HG03097 (cell line): Measurements from ENCODE around the gene ACSL4.
"Not testable (repeated sequence)": the region's sequence is repeated elsewhere in the genome, so short reads cannot be mapped to it uniquely, and the experiment has no call there.

ENCODE experiments used
- ATAC-seq: cut with Tn5 transposase; IDR thresholded peaks from one replicate; pipeline ENCODE4 v1.9.1; 2021; ENCODE audit not compliant: unreplicated experiment, low FRiP score

The ACSL4 gene

DNA sequence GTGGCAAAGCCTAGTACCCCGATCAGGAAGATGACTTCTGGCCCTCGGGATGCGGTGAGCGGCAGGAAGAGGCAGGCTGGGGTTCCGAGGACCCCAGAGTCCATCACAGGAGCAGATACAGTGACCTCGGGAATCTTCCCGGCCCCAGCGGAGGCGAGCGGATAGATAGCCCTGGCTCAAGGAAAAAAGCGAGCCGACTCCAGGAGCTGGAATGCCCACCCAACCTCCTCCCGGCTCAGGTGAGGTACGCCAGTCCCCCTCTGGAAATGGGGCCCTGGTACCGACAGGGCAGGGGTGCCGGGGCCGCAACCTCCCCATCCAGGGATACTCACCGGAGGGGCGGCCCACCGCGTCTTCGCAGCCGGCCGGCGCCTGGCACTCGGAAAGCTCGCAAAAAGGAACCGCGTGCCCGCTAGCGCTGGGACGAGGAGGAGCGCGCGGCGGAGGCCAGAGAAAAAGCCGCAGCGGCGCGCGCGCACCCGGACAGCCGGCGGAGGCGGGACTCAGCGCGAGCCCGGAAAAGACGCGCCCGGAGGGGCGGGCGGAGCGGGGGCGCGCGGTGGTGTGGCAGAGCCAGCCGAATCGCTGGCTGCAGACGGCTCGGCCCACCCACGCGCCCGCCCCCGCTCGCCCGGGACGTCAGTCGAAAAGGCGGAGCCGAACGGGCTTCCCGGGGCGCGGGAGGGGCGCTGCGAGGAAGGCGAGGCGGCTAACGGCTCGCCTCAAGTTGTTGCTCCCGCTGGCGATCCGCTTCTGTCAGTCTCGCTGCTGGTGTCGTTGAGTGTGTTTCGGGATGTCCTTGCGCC, at the start of gene ACSL4:
ACSL4 (minus strand) TSS at position 451 of the 806 bp plus-strand sequence. CDS start 49,894 bp downstream, outside the sequence.
- peak; percentile 69 for ATAC-seq

DNA sequence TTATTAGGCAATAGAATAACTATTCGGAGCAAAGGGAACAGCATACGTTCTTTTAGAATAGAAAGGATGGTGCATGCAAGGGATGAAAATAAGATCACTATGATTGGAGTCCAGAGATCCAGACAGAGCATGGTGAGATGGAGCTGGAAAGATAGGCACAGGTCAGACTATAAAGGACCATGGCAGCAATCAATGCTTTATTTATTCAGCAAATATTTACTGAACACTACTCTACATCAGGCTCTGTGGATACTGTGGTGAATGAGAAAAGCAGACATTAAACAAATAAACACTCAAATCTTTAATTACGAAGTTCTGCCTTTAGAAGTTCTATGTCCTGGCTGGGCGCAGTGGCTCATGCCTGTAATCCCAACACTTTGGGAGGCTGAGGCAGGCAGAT, 44.7 kb upstream of the ACSL4 start:
- ATAC-seq = no peak

DNA sequence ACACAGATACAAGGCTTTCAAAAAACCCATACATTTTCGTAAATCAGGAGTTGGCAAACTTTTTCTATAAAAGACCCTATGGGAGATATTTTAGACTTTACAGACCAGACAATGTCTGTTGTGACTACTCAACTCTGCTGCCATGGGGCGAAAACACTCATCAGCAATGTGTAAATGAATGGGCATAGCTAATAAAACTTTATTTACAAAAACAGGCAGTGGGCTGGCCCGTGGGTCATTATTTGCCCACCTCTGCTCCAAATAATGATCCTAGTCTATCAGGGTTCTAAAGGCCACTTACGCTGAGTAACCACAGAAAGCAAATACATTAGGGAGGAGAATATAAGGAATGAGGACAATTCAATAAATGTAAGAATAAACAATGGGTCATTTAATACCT, 43.9 kb upstream of the ACSL4 start:
- ATAC-seq = no peak

DNA sequence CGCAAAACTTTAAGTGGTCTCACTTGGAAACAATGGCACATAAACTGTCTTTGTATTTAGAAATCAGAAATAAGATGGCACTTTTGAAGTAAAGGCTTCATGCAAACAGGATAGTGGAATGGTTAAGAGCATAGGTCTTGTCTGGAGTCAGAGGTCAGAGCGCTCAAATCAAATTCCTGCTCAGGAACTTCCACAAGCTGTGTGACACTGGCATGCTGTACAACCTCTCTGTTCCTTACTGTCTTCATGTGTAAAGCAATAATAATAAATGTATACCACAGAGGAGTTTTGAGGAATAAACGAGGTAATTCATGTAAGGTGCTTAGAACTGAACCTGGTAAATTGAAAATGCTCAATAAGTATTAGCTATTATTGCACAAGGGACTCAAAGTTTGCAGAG, 43.4 kb upstream of the ACSL4 start:
- ATAC-seq = no peak

DNA sequence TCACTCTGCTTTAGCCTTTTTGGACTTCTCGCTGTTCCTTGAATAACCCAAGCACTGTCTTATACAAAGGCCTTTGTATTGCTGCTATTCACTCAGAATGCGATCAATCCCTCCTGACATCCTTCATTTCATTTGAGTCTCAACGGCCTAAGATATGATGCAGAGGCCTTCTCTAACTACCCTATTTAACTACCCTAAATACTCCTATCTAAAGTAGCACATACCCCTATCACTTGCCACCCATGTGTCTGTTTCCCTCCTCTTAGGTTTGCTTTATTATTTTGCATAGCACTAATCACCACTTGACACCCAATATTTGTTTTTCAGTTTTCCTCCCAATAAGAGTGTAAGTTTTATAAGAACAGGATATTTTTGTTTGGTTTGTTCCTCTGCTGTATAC, 42.3 kb upstream of the ACSL4 start:
- no peak for ATAC-seq

DNA sequence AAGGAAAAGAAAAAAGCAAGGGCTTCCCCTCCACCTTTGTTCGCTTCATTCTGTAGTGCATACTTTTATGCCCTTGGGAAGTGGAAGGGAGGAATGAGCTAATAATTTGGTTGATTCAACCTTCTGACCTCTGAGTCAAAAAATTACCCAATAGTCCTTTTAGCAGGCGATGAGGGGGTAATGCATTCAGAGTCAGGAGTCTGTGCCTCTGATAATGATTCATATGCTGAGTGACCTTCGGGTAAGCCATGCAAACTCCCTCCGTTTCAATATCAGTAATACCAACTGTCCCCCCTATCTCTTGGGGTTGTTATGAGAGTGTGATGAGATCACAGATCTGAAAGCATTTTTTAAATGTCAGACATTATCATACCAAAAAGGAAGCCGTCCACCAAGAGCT, 41.6 kb upstream of the ACSL4 start:
- ATAC-seq = peak; percentile 99

DNA sequence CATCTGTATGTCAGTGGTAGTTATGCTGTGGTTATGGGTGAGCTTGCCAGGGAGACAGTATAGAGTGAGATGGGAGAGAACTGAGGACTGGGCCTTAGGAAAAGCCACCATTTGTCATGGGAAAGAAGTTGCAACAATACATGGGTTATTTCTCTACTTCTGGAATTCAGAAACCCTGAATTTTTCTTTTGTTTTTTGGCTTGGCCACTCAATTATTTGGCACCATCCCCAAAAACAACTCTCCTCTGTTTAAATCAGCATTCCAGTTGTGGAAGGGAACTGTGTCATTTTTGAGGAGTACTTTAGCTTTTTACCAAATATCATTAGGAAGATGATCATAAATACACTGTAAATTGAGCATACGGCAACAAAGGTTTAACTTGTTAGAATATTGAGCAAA, 41.1 kb upstream of the ACSL4 start:
- no peak for ATAC-seq

DNA sequence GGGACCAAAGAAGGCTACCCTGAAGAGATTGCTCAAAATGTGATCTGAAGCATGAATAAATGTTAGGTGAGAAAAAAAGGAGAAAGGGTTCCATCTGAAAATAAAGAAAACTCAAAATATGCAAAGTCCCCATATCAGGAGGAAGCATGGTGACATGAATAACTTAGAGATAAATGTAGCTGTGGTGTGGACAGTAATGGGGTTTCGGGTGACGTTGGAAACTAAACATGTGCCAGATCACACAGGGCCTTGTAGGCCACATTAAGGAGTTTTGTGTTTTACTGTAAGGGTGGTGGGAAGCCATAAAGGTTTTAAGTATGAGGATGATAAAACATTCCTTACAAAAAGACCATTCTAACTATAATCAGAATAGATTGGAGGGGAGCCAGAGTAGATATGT, 40.3 kb upstream of the ACSL4 start:
- no peak for ATAC-seq

DNA sequence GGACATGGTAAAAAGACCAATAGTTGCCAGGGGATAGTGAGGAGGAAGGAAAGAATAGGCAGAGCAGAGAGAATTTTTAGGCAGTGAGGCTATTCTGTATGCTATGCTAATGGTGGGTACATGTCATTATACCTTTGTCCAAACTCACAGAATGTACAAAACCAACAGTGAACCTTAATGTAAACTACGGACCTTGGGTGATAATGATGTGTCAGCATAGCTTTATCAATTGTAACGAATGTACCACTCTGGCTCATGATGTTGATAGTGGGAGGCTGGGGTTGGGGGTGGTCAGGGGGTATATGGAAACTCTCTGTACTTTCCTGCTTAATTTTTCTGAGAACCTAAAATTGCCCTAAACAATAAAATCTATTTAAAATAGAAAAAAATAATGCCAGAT, 37.7 kb upstream of the ACSL4 start:
- no peak for ATAC-seq

DNA sequence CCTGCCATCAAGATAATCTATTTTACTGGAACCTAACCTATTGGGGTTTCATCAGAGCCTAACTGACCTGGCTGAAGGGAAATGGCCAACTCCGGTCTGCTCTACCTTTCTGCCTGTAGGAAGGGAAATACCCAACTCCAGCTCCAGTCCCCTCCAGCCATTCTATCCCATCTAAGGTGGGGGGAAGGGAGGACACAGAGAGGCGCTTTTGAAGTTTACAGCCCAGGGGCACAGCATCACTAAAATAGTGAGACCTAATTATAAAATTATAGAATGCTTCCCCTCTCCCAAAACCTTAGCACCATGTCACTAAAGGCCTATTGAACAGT, 27.8 kb upstream of the ACSL4 start:
- ATAC-seq = no peak

DNA sequence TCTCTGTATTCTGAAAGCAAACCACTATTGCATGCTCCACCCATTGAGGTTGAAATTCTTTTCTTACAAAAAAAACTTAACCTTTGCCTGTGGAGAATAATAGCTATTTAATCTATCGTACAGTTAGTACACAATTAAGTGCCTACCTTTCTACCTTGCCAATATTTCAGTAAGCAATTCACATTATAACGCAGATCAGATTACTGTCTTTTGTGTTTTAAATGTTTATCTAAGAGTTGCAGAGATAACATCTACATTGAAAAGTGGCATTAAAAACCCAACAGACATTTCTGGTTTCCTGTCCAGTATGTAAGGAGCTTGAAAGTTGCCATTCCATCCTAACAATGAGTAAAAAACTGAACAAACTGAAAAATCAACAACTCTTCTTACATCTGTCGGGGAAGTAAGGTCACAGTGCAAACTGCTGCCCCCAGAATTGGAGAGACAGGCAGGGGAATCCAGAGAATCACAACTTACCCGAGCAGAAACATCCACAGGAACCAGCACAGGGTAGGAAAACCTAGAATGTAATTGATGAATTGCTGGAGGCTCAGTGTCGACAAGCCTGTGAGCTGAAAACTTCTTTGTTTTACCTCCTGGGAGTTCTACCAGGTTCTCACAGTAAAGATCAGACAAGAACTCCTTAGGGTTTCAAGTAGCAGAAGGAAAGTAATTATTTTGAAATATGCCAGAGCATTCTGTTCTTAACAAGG, 27.3 kb upstream of the ACSL4 start:
- ATAC-seq = no peak

DNA sequence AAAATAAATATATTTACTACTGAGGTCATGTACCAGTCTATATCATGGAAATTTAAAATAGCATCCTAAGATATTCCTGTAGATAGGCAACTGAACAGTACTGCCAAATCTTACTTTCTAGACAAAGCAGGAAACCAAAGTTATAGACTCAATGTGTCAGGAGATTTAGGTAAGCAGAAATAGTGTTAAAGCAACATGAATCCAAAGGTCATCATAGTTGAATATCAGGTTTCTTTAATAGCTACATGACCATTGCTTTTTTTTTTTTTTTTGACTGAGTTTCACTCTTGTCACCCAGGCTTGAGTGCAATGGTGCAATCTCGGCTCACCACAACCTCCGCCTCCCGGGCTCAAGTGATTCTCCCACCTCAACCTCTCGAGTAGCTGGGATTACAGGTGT, 20.2 kb upstream of the ACSL4 start:
- no peak for ATAC-seq

DNA sequence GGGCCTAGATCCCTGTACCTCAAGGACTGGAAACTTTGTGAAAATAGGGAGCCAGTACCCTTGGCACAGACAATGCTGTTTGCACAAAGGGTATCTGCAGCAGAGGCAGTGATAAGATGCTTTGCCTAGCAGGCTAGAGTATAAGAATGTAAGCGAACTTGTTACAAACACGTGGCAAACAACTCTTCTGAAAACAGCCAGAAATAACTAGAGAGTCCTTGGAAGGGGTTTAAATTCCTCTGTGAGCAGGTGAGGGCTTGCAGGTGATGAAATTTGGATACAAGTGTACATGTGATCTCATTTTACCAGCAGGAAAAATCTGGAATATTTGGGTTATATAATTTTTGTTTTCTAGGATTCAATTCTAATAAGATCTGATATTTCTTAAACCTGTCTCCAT, 18.6 kb upstream of the ACSL4 start:
- no peak for ATAC-seq

DNA sequence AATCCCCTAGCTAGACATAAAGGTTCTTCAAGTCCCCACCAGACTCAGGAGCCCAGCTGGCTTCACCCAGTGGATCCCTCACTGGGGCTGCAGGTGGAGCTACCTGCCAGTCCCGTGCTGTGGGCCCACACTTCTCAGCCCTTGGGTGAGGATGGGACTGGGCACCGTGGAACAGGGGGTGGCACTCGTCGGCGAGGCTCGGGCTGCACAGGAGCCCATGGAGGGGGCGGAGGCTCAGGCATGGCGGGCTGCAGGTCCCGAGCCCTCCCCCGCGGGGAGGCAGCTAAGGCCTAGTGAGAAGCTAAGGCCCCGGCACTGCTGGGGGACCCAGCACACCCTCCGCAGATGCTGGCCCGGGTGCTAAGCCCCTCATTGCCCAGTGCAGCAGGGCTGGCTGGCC, 16.1 kb upstream of the ACSL4 start:
- ATAC-seq = no peak

DNA sequence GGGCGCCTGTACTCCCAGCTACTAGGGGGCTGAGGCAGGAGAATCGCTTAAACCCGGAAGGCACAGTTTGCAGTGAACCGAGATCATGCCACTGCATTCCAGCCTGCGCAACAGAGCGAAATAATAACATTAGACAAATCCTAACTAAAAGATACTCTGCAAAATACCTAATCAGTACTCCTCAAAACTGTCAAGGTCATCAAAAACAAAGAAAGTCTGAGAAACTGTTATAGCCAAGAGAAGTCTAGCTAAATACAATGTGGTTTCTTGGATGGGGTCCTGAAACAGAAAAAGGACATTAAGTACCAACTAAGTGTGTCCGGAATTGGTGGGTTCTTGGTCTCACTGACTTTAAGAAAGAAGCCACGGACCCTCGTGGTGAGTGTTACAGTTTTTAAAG, 14.6 kb upstream of the ACSL4 start:
- no peak for ATAC-seq

DNA sequence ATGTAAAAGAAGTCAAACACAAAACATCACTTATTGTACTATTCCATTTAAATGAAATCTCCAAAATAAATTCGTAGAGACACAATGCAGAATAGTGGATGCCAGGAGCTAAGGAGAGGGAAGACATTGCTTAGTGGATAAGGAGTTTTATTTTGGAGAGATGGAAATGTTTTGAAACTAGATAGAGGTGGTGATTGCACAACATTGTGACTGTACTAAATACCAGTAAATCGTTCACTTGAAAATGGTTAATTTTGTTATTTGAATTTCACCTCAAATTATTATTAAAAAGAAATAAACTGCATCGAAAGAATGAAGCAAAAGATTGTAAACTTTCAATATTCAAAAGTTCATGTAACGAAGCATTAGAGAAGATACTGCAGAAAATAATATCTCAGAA, 9.7 kb upstream of the ACSL4 start:
- no peak for ATAC-seq

DNA sequence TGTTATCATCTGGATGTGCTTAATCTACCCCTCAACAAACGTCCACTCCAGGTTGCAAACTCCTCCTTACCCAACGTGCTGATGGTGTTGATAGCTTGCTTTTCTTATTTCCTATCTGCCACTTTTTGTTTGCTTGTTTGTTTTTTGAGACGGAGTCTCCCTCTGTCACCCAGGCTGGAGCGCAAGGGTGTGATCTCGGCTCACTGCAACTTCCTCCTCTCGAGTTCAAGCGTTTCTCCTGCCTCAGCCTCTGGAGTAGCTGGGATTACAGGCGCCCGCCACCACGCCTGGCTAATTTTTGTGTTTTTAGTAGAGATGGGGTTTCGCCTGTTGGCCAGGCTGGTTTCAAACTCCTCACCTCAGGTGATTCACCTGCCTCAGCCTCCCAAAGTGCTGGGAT, 7.8 kb upstream of the ACSL4 start:
- not testable (repeated sequence) for ATAC-seq

DNA sequence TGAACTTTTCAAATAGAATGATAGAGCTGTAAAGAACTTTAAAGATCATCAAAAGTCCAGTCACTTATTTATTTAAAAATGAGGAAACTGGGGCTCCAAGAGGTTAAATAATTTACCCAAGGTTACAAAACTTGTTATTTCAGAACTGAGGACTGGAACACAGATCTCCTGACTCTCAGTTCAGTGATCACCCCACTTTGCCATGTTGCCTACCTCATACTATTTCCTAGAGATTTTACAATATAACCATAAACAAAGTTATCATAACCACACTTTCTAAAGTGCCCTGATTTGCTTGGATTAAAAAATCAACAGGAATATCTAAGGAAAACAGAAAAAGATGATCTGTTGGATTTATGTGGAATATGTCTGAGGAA, 7.4 kb upstream of the ACSL4 start:
- ATAC-seq = no peak

DNA sequence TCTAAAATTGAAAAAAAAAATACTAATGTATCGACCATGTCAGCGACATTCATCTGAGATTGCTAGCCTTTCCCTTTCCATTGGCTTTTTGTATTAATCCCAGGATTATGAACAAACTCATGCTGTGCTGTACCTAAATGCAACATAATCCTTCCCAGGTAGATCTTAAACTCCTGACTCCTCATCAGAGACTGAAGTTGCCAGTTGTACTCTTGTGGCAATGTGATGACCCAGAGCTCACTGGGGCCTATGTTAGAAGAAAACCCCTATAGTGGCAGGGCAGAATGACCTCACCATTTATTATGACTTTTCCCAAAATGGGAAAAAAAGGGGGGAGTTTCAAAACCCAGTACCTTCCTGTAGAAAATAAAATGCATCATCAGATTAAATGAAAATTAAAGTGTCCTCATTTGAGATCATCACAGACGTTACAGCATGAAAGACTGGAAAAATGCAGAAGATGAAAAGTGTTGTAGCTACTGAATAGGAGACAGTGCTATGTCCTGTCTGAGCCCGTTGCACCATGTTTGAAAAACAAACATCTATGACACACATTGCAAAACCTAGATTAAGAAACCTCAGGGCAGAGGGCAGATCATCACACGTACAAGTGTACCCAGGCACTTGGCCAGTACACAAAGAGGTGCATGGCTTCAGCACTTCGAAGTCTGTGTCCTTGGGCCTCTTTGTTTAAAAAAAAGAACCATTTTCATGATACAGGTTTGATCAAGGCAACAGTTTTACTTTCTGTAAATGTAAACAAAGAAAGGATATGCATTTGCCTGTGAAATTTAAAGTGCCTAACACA, 6.8 kb upstream of the ACSL4 start:
- ATAC-seq = no peak

DNA sequence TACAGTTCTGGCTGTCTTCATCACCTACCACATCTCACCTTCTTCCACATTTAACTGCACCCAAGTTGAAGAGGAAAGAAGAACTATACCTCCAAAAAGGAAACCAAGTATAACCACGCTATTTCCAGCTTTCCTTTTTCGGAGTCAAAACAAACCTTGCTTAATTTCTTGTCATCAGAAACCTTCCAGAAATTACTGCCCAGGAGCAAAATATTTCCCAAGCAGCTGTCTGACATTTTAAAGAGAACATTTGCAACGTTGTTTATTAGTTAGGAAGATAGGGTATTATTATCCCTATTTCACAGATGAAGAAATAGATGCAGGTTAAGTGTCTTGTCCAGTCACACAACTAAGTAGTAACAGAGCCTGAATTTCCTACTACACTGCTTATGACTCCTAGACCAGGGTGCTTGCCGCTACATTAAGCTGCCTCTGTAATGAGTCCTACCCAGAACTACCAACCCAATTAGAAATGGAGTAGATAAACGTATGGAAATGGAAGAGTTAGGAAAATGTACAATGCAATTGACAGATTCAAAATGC, 2.2 kb upstream of the ACSL4 start:
- no peak for ATAC-seq

DNA sequence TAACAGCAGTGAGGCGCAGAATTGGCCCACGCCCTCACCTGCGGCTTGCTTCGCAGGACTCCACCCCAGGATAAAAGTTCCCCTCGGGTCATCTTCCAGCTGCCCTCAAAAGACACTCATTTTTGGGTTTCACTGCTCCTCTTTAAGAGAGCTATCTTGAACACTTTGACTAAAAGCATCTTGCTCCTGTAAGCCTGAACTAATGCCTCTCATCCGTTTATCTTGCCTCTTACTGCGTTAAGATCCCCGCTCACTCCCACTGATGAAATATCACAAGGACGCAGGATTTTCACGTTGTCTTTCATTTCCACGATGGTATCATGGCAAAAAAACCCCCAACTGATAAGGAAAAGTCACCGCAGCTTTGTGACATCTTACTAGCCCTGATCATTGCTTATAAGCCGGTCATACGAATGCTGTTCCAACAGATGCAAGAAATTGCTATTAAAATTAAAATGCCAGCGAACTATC, 591 bp upstream of the ACSL4 start:
- no peak for ATAC-seq
